WTC11 (cell line): ENCODE results near the gene HECW1.

Source experiments
- CTCF ChIP-seq: fragments of 200-600 bp; IDR thresholded peaks from 2 replicates; pipeline ENCODE4 v1.8.0; 2022; ENCODE audit warnings: antibody characterized with exemption
- E2F1 ChIP-seq: sonication (generic); formaldehyde crosslinking; IDR thresholded peaks from 2 replicates; pipeline ENCODE4 v1.8.0; 2022; ENCODE audit warnings: mild to moderate bottlenecking, missing genetic modification reagents
- IRF2 ChIP-seq: sonication (generic); formaldehyde crosslinking; IDR thresholded peaks from 2 replicates; pipeline ENCODE4 v1.8.0; 2022; ENCODE audit warnings: low read depth, missing genetic modification reagents, borderline replicate concordance
- JUN ChIP-seq: sonication (generic); formaldehyde crosslinking; IDR thresholded peaks from 2 replicates; pipeline ENCODE4 v1.8.0; 2023; ENCODE audit warnings: mild to moderate bottlenecking, missing genetic modification reagents
- MAX ChIP-seq: sonication (generic); formaldehyde crosslinking; IDR thresholded peaks from 2 replicates; pipeline ENCODE4 v1.8.0; 2022; ENCODE audit warnings: mild to moderate bottlenecking, missing genetic modification reagents
- RELA ChIP-seq: sonication (generic); formaldehyde crosslinking; IDR thresholded peaks from 2 replicates; pipeline ENCODE4 v1.8.1; 2022; ENCODE audit warnings: missing genetic modification reagents, mild to moderate bottlenecking, borderline replicate concordance
- TP53 ChIP-seq: sonication (generic); formaldehyde crosslinking; IDR thresholded peaks from 2 replicates; pipeline ENCODE4 v1.8.1; 2023; ENCODE audit warnings: mild to moderate bottlenecking, missing genetic modification reagents
- ZNF512 ChIP-seq: sonication (generic); formaldehyde crosslinking; IDR thresholded peaks from 2 replicates; pipeline ENCODE4 v1.8.1; 2022; ENCODE audit warnings: missing genetic modification reagents, borderline replicate concordance
- TF ChIP-seq, protein P1 (sequence below): sonication (generic); formaldehyde crosslinking; IDR thresholded peaks from 2 replicates; pipeline ENCODE4 v1.8.1; 2022; ENCODE audit warnings: low read depth, missing genetic modification reagents, borderline replicate concordance
- TF ChIP-seq, protein P2 (sequence below): sonication (generic); formaldehyde crosslinking; IDR thresholded peaks from 2 replicates; pipeline ENCODE4 v1.8.1; 2023; ENCODE audit warnings: mild to moderate bottlenecking, missing genetic modification reagents
- TF ChIP-seq, protein P3 (sequence below): sonication (generic); formaldehyde crosslinking; IDR thresholded peaks from 2 replicates; pipeline ENCODE4 v1.8.1; 2023; ENCODE audit warnings: mild to moderate bottlenecking, moderate library complexity, missing genetic modification reagents

DNA sequence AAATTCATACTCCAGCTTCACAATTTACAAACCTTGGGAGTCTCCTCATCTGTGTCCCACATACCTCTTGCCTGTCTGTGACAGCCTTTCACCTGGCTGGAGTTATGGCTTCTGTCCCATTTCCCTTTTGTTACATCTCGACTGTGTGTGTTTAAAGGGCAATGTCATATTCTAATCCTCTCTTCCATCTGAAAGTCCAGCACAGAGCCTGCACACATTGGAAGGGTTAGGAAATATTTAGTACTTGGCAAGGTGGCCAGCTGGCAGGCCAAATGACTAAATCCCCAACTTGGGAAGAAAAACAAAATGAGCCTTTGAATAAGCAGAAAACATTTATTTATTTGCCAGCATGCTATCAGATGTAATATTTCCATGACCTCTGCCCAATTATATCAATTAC is 350.4 kb downstream of the HECW1 start:
- no peak for TF ChIP-seq CTCF
- TF ChIP-seq ZNF512 (CRISPR knock-in tag) = no peak
- TF ChIP-seq, protein P1, sequence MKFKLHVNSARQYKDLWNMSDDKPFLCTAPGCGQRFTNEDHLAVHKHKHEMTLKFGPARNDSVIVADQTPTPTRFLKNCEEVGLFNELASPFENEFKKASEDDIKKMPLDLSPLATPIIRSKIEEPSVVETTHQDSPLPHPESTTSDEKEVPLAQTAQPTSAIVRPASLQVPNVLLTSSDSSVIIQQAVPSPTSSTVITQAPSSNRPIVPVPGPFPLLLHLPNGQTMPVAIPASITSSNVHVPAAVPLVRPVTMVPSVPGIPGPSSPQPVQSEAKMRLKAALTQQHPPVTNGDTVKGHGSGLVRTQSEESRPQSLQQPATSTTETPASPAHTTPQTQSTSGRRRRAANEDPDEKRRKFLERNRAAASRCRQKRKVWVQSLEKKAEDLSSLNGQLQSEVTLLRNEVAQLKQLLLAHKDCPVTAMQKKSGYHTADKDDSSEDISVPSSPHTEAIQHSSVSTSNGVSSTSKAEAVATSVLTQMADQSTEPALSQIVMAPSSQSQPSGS (CRISPR knock-in tag) = no peak
- TF ChIP-seq, protein P2, sequence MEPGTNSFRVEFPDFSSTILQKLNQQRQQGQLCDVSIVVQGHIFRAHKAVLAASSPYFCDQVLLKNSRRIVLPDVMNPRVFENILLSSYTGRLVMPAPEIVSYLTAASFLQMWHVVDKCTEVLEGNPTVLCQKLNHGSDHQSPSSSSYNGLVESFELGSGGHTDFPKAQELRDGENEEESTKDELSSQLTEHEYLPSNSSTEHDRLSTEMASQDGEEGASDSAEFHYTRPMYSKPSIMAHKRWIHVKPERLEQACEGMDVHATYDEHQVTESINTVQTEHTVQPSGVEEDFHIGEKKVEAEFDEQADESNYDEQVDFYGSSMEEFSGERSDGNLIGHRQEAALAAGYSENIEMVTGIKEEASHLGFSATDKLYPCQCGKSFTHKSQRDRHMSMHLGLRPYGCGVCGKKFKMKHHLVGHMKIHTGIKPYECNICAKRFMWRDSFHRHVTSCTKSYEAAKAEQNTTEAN (CRISPR knock-in tag) = no peak
- TF ChIP-seq RELA (CRISPR knock-in tag) = no peak
- TF ChIP-seq JUN (CRISPR knock-in tag) = no peak
- no peak for TF ChIP-seq MAX (CRISPR knock-in tag)
- TF ChIP-seq E2F1 = no peak
- TF ChIP-seq TP53 = no peak
- TF ChIP-seq, protein P3, sequence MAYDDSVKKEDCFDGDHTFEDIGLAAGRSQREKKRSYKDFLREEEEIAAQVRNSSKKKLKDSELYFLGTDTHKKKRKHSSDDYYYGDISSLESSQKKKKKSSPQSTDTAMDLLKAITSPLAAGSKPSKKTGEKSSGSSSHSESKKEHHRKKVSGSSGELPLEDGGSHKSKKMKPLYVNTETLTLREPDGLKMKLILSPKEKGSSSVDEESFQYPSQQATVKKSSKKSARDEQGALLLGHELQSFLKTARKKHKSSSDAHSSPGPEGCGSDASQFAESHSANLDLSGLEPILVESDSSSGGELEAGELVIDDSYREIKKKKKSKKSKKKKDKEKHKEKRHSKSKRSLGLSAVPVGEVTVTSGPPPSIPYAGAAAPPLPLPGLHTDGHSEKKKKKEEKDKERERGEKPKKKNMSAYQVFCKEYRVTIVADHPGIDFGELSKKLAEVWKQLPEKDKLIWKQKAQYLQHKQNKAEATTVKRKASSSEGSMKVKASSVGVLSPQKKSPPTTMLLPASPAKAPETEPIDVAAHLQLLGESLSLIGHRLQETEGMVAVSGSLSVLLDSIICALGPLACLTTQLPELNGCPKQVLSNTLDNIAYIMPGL (CRISPR knock-in tag) = no peak
- TF ChIP-seq IRF2 (CRISPR knock-in tag) = no peak
